Parathyroid adenoma (tissue), 2 donors: ENCODE results near the gene RAD21L1.

Source experiments
- H2AFZ ChIP-seq: fragments of 300-600 bp; sonication (generic); one replicate; pipeline ENCODE4 v1.7.0; 2017; ENCODE audit warnings: antibody characterized with exemption, mild to moderate bottlenecking
- H3K27ac ChIP-seq: fragments of 300-600 bp; sonication (generic); one replicate; pipeline ENCODE4 v1.7.0; 2017
- H3K27me3 ChIP-seq: fragments of 300-600 bp; sonication (generic); one replicate; pipeline ENCODE4 v1.7.0; 2017; ENCODE audit warnings: low read length; ENCODE audit not compliant: control insufficient read depth, insufficient read depth
- H3K36me3 ChIP-seq: fragments of 300-600 bp; sonication (generic); one replicate; pipeline ENCODE4 v1.7.0; 2017; ENCODE audit warnings: low read length; ENCODE audit not compliant: control insufficient read depth, insufficient read depth
- H3K4me1 ChIP-seq: fragments of 300-600 bp; sonication (generic); one replicate; pipeline ENCODE4 v1.7.0; 2017; ENCODE audit warnings: control low read depth
- H3K4me2 ChIP-seq: fragments of 300-600 bp; sonication (generic); one replicate; pipeline ENCODE4 v1.7.0; 2017; ENCODE audit warnings: low read length
- H3K4me3 ChIP-seq: fragments of 300-600 bp; sonication (generic); one replicate; pipeline ENCODE4 v1.7.0; 2017; ENCODE audit warnings: low read depth, low read length
- H3K79me2 ChIP-seq: fragments of 300-600 bp; sonication (generic); one replicate; pipeline ENCODE4 v1.7.0; 2017; ENCODE audit warnings: control low read depth
- H3K9ac ChIP-seq: fragments of 300-600 bp; sonication (generic); one replicate; pipeline ENCODE4 v1.7.0; 2017; ENCODE audit warnings: mild to moderate bottlenecking
- H3K9me3 ChIP-seq: fragments of 300-600 bp; sonication (generic); one replicate; pipeline ENCODE4 v1.7.0; 2017; ENCODE audit warnings: low read length; ENCODE audit not compliant: control insufficient read depth
- CTCF ChIP-seq: fragments of 300-600 bp; sonication (generic); IDR thresholded peaks from one replicate; pipeline ENCODE4 v1.7.0; 2017; ENCODE audit warnings: antibody characterized with exemption, mild to moderate bottlenecking
- donor health status: primary hyperparathyroidism.

The RAD21L1 gene

GRCh38 chr20:1292620-1293019 lies 66.8 kb downstream of the RAD21L1 start:
- no peak overlapping the region for H3K4me2 ChIP-seq
- H3K4me3 ChIP-seq = no peak overlapping the region
- no peak overlapping the region for H3K9ac ChIP-seq
- H3K36me3 ChIP-seq = no peaks in the 10 kb centered on the region
- H3K79me2 ChIP-seq = peaks cover 13% of the 10 kb centered on the region
- H3K27me3 ChIP-seq = no peaks in the 10 kb centered on the region
- H3K27ac ChIP-seq = no peak overlapping the region
- H3K9me3 ChIP-seq = no peaks in the 10 kb centered on the region
- H3K4me1 ChIP-seq = peaks cover 3% of the 10 kb centered on the region
- no peak overlapping the region for H2AFZ ChIP-seq
- TF ChIP-seq CTCF = no peak

GRCh38 chr20:1293641-1294379 lies 68.0 kb downstream of the RAD21L1 start:
- no peak overlapping the region for H3K27ac ChIP-seq
- H3K9me3 ChIP-seq = no peaks in the 10 kb centered on the region
- no peak for TF ChIP-seq CTCF
- no peak overlapping the region for H3K4me3 ChIP-seq
- no peak overlapping the region for H3K9ac ChIP-seq
- no peaks in the 10 kb centered on the region for H3K36me3 ChIP-seq
- peaks cover 13% of the 10 kb centered on the region for H3K79me2 ChIP-seq
- peaks cover 3% of the 10 kb centered on the region for H3K4me1 ChIP-seq
- no peak overlapping the region for H3K4me2 ChIP-seq
- H2AFZ ChIP-seq = no peak overlapping the region
- no peaks in the 10 kb centered on the region for H3K27me3 ChIP-seq

- TF ChIP-seq CTCF = no peak
- Histone ChIP-seq H3K4me3 (no peak overlapping the region), H3K27ac (no peak overlapping the region), H3K79me2 (peaks cover 13% of the 10 kb centered on the region), H2AFZ (no peak overlapping the region), H3K27me3 (no peaks in the 10 kb centered on the region), H3K4me1 (peaks cover 3% of the 10 kb centered on the region), H3K9ac (no peak overlapping the region), H3K4me2 (no peak overlapping the region), H3K36me3 (no peaks in the 10 kb centered on the region), H3K9me3 (no peaks in the 10 kb centered on the region)
Measured at GRCh38 chr20:1294497-1294896, 68.7 kb downstream of the RAD21L1 start.

GRCh38 chr20:1295276-1295930 lies 69.6 kb downstream of the RAD21L1 start:
- H3K4me1 ChIP-seq = peaks cover 3% of the 10 kb centered on the region
- TF ChIP-seq CTCF = no peak
- H3K9ac ChIP-seq = no peak overlapping the region
- H3K27ac ChIP-seq = no peak overlapping the region
- peaks cover 13% of the 10 kb centered on the region for H3K79me2 ChIP-seq
- H2AFZ ChIP-seq = no peak overlapping the region
- H3K36me3 ChIP-seq = no peaks in the 10 kb centered on the region
- H3K27me3 ChIP-seq = no peaks in the 10 kb centered on the region
- H3K9me3 ChIP-seq = no peaks in the 10 kb centered on the region
- no peak overlapping the region for H3K4me2 ChIP-seq
- no peak overlapping the region for H3K4me3 ChIP-seq
